ENCODE data around the gene IMMP2L. TPM values are rescaled to one million over a fixed set of nuclear protein-coding genes. Genes with fewer than 3 reads are reported as not detected.

Gene IMMP2L
- total and polyA plus RNA-seq, 2 donors (not counting 3 experiments of a cell fraction or from before 2014, with no cell fraction given): 9.9 to 11.8 TPM

GRCh38 chr7:110801502-110801901 is 760.8 kb downstream of the IMMP2L start:
- TF ChIP-seq MYC (IDR thresholded peaks at IDR 0.05; ENCODE audit: low read depth, low read length) (no peak), POLR2A (IDR thresholded peaks at IDR 0.05; ENCODE audit: low read depth, low read length) (no peak), EZH2 (IDR thresholded peaks at IDR 0.05; ENCODE audit: borderline replicate concordance, low read depth, low read length, severe bottlenecking) (no peak), MAX (IDR thresholded peaks at IDR 0.05; ENCODE audit: insufficient read depth, insufficient read length) (no peak), POLR2AphosphoS5 (IDR thresholded peaks at IDR 0.05; ENCODE audit: insufficient read depth, low read depth, low read length) (no peak), JUN (IDR thresholded peaks at IDR 0.05; ENCODE audit: borderline replicate concordance, insufficient read depth, insufficient read length, low read depth) (no peak), GATA2 (IDR thresholded peaks at IDR 0.05; ENCODE audit: insufficient read depth, insufficient read length, low read depth, low read length) (no peak), CTCF (IDR thresholded peaks at IDR 0.05; ENCODE audit: extremely low read depth in 1 of 2, insufficient read depth in 1 of 2, low read depth in 1 of 2, low read length in 2 of 2) (no peak), FOS (IDR thresholded peaks at IDR 0.05; ENCODE audit: borderline replicate concordance, insufficient read depth, low read length) (no peak)
- no peaks in the 10 kb centered on the region for H3K36me3 ChIP-seq (ENCODE audit: control insufficient read depth in 2 of 2, extremely low read depth in 1 of 2, insufficient read depth in 2 of 2, low read length in 2 of 2)
- no peaks in the 10 kb centered on the region for H3K27me3 ChIP-seq (ENCODE audit: control insufficient read depth in 2 of 2, insufficient read depth in 2 of 2, low read length in 2 of 2)
- no peak overlapping the region for H3K4me2 ChIP-seq (ENCODE audit: insufficient read depth, low read length)
- dilution Hi-C loops (cut with MboI; ENCODE audit: extremely low pct_ligation_motif_present, low sequenced_read_pairs): no loop called here
- no peak overlapping the region for H3K9ac ChIP-seq (replicated peaks; ENCODE audit: extremely low read depth, insufficient read depth, low read length)
- ChIA-PET POLR2A (no interaction called here), CTCF (no interaction called here)
- H3K9me1 ChIP-seq (replicated peaks; ENCODE audit: control insufficient read depth, extremely low read depth, insufficient read depth, low read length): no peaks in the 10 kb centered on the region
- H3K9me3 ChIP-seq (replicated peaks; ENCODE audit: control insufficient read depth, insufficient read depth, low read length): no peaks in the 10 kb centered on the region
- H4K20me1 ChIP-seq (replicated peaks; ENCODE audit: control insufficient read depth, extremely low read depth, insufficient read depth, low read length): no peaks in the 10 kb centered on the region
- no peak overlapping the region for H2AFZ ChIP-seq (ENCODE audit: low read depth, low read length)
- H3K79me2 ChIP-seq (ENCODE audit: control insufficient read depth, insufficient read depth, low read length): no peaks in the 10 kb centered on the region
- no peak overlapping the region for H3K4me3 ChIP-seq (replicated peaks in 1 of 3; ENCODE audit: insufficient read depth in 1 of 3, low read depth in 1 of 3, low read length in 3 of 3)
- intact Hi-C loops (cut with micrococcal nuclease): no loop called here
- DNase-seq (ENCODE audit: low read depth, low spot score) (no peak), FAIRE-seq (no peak)
- no TSS peak for BruUV-seq (replicated peaks)
- H3K27ac ChIP-seq (ENCODE audit: insufficient read depth, low read depth, low read length): no peak overlapping the region
- no peaks in the 10 kb centered on the region for H3K4me1 ChIP-seq (ENCODE audit: control insufficient read depth, extremely low read depth, insufficient read depth, low read length)
